CD8-positive, alpha-beta memory T cell (primary cell): ENCODE data around the gene SLC5A3. TPM values are rescaled to one million over a fixed set of nuclear protein-coding genes. Genes with fewer than 3 reads are reported as not detected.

Experiments
- CTCF ChIA-PET: fragments of 350-600 bp; sonication (Branson Sonifier 250); formaldehyde crosslinking; loops from one replicate; lab custom pipeline; 2021; ENCODE audit warnings: antibody characterized with exemption; lab: Charles Lee
- POLR2A ChIA-PET: fragments of 350-600 bp; sonication (Branson Sonifier 250); formaldehyde crosslinking; loops from one replicate; lab custom pipeline; 2021; ENCODE audit warnings: antibody characterized with exemption; lab: Charles Lee
- DNase-seq, 5 donors: peaks; one replicate each; pipeline versions ENCODE4 v3.0.0 to v3.0.0-alpha.2; 2020 to 2022; ENCODE audit warnings: mixed read lengths in 1 of 5
- H3K27ac ChIP-seq: one replicate; pipeline ENCODE4 v1.7.0; 2013; ENCODE audit warnings: low read depth, mild to moderate bottlenecking, low read length, moderate library complexity
- H3K27me3 ChIP-seq: 2 replicates; pipeline ENCODE4 v1.7.0; 2013; ENCODE audit warnings: low read length, mild to moderate bottlenecking; ENCODE audit not compliant: insufficient read depth, poor library complexity, severe bottlenecking
- H3K36me3 ChIP-seq: 2 replicates; pipeline ENCODE4 v1.7.0; 2013; ENCODE audit warnings: mild to moderate bottlenecking, low read length, moderate library complexity; ENCODE audit not compliant: insufficient read depth
- H3K4me1 ChIP-seq: 2 replicates; pipeline ENCODE4 v1.7.0; 2013; ENCODE audit warnings: mild to moderate bottlenecking, low read length, moderate library complexity; ENCODE audit not compliant: insufficient read depth
- H3K4me3 ChIP-seq: 2 replicates; pipeline ENCODE4 v1.7.0; 2013; ENCODE audit warnings: mild to moderate bottlenecking, low read length
- H3K9me3 ChIP-seq: 2 replicates; pipeline ENCODE4 v1.7.0; 2013; ENCODE audit warnings: mild to moderate bottlenecking, low read length
- H3K27ac Mint-ChIP-seq, 8 donors: one replicate each; pipeline ENCODE4 v1.8.0; 2020 to 2021; ENCODE audit warnings: mixed read lengths in 8 of 8, mild to moderate bottlenecking in 6 of 8, inconsistent platforms in 3 of 8, moderate library complexity in 3 of 8
- H3K27me3 Mint-ChIP-seq, 2 donors: one replicate each; pipeline ENCODE4 v1.8.0; 2020 to 2021; ENCODE audit warnings: mixed read lengths in 2 of 2, mild to moderate bottlenecking in 1 of 2, moderate library complexity in 1 of 2
- H3K36me3 Mint-ChIP-seq, 3 donors: one replicate each; pipeline ENCODE4 v1.8.0; 2020 to 2021; ENCODE audit warnings: mixed read lengths in 3 of 3, inconsistent platforms in 1 of 3, mild to moderate bottlenecking in 1 of 3
- H3K4me1 Mint-ChIP-seq, 3 donors: one replicate each; pipeline ENCODE4 v1.8.0; 2020 to 2021; ENCODE audit warnings: mixed read lengths in 3 of 3, inconsistent platforms in 1 of 3, mild to moderate bottlenecking in 1 of 3
- H3K4me3 Mint-ChIP-seq, 7 donors: one replicate each; pipeline ENCODE4 v1.8.0; 2020 to 2021; ENCODE audit warnings: mixed read lengths in 7 of 7, mild to moderate bottlenecking in 6 of 7, moderate library complexity in 4 of 7, inconsistent platforms in 2 of 7
- H3K9me3 Mint-ChIP-seq, 5 donors: one replicate each; pipeline ENCODE4 v1.8.0; 2020 to 2022; ENCODE audit warnings: mixed read lengths in 5 of 5, mild to moderate bottlenecking in 3 of 5, moderate library complexity in 2 of 5, inconsistent platforms in 1 of 5
- polyA plus RNA-seq: library from polyadenylated mRNA; unstranded; fragments of 300-500 nt; fragmentation: Illumina TruSeq; gene quantifications from one replicate; pipeline ENCODE4 v1.2.3, GENCODE V29; 2021
- total RNA-seq, 2 experiments: library from RNA; stranded (reverse); gene quantifications; one replicate each; pipeline ENCODE4 v1.2.3, GENCODE V29; 2021

Gene SLC5A3
- total and polyA plus RNA-seq, 3 experiments from 2014 or later = 1.4 to 23.8 (median 23.2) TPM

DNA sequence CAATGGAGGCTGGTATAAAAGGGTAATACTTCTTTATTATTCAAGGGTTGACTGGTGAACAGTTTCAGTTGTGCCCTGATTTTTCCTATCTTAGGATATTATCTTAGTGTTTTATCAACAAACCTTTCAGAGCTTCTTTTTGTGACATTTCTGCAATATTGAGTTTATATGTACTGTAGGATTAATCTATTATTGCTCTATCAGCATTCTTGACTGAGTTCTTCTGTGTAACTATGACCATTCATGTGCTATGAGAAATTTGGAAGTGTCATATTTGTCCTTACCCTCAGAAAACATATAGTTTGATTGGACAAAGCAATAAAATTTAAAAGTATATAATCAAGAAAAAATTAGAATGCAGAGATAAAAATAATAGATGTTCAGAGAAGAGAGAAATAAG lies 25.5 kb upstream of the SLC5A3 start:
- no peaks in the 10 kb centered on the region for H3K36me3 Mint-ChIP-seq
- no peak overlapping the region for H3K27ac ChIP-seq
- no peaks in the 10 kb centered on the region for H3K9me3 ChIP-seq
- H3K4me3 ChIP-seq = no peak overlapping the region
- DNase-seq = no peak
- CTCF ChIA-PET = no interaction called here
- H3K9me3 Mint-ChIP-seq = no peaks in the 10 kb centered on the region
- peak overlapping the region in 6 of 7 donors; percentile 13 to 80 (median 46) for H3K4me3 Mint-ChIP-seq
- no peaks in the 10 kb centered on the region for H3K36me3 ChIP-seq
- POLR2A ChIA-PET = no interaction called here
- peak overlapping the region in 3 of 8 donors; percentile 9 to 59 (median 40) for H3K27ac Mint-ChIP-seq
- no peaks in the 10 kb centered on the region for H3K4me1 ChIP-seq
- peaks cover 9 to 12% (median 11%) of the 10 kb centered on the region in 3 donors for H3K4me1 Mint-ChIP-seq
- no peaks in the 10 kb centered on the region for H3K27me3 ChIP-seq
- no peaks in the 10 kb centered on the region for H3K27me3 Mint-ChIP-seq

DNA sequence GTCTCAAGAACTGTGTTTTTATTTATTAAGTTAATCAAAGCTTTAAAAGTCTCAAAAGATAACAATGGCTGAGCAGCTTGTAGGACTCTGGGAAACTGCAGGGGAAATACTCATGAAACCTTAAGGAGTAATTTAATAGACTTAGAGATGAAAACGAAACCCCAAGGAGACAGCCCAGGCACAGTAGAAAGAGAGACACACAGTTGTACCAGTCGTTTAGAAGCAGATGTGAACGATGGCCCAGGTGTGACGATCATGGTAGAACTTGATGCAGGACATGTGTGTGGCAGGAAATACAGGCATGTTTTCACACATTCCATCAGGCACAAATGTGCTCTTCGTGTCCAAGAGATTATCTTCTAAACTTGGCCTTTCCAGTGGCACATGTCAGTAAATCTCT lies 21.2 kb upstream of the SLC5A3 start:
- no peak overlapping the region for H3K4me3 Mint-ChIP-seq
- no peaks in the 10 kb centered on the region for H3K9me3 ChIP-seq
- H3K9me3 Mint-ChIP-seq = no peaks in the 10 kb centered on the region
- no peak overlapping the region for H3K4me3 ChIP-seq
- H3K4me1 ChIP-seq = no peaks in the 10 kb centered on the region
- peaks cover 0 to 4% (median 0%) of the 10 kb centered on the region in 3 donors for H3K36me3 Mint-ChIP-seq
- H3K27ac ChIP-seq = no peak overlapping the region
- CTCF ChIA-PET = interaction anchor here (1.9 kb wide), 1 partner anchor 128 kb away, joined by 4 read pairs; no protein-coding TSS in a partner anchor
- DNase-seq = no peak
- H3K36me3 ChIP-seq = no peaks in the 10 kb centered on the region
- peak overlapping the region in 1 of 8 donors; percentile 23 for H3K27ac Mint-ChIP-seq
- peaks cover 0 to 2% of the 10 kb centered on the region in 2 donors for H3K27me3 Mint-ChIP-seq
- POLR2A ChIA-PET = no interaction called here
- H3K4me1 Mint-ChIP-seq = peaks cover 0 to 3% (median under 1%) of the 10 kb centered on the region in 3 donors
- H3K27me3 ChIP-seq = no peaks in the 10 kb centered on the region

DNA sequence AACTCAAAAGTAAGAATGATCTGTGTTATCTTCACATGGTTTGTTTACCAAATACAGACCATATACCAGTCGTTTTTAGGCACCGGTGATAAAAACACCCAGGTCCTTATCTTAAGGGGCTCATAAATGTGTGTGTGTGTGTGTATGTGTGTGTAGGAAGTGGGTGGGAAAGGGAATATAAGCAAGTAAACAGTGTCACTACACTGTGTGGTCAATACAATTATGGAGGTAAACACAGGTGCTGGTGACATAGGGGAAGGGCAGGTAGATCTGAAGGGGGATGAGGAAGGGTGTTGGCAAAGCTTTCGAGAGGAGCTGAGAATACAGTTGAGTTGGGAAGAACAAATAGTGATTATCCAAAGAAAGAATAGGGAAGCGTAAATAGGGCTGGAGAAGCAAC lies 19.1 kb upstream of the SLC5A3 start:
- ChIA-PET CTCF (interaction anchor here (3.1 kb wide), 1 partner anchor 130 kb away, joined by 9 read pairs; no protein-coding TSS in a partner anchor), POLR2A (no interaction called here)
- no peaks in the 10 kb centered on the region for H3K36me3 ChIP-seq
- H3K4me1 Mint-ChIP-seq = no peaks in the 10 kb centered on the region
- no peak overlapping the region for H3K4me3 ChIP-seq
- DNase-seq = no peak
- no peaks in the 10 kb centered on the region for H3K27me3 ChIP-seq
- H3K4me3 Mint-ChIP-seq = no peak overlapping the region
- no peaks in the 10 kb centered on the region for H3K9me3 Mint-ChIP-seq
- no peaks in the 10 kb centered on the region for H3K4me1 ChIP-seq
- H3K9me3 ChIP-seq = no peaks in the 10 kb centered on the region
- no peak overlapping the region for H3K27ac ChIP-seq
- no peak overlapping the region for H3K27ac Mint-ChIP-seq
- peaks cover 0 to 2% of the 10 kb centered on the region in 2 donors for H3K27me3 Mint-ChIP-seq
- peaks cover 0 to 7% (median 0%) of the 10 kb centered on the region in 3 donors for H3K36me3 Mint-ChIP-seq

DNA sequence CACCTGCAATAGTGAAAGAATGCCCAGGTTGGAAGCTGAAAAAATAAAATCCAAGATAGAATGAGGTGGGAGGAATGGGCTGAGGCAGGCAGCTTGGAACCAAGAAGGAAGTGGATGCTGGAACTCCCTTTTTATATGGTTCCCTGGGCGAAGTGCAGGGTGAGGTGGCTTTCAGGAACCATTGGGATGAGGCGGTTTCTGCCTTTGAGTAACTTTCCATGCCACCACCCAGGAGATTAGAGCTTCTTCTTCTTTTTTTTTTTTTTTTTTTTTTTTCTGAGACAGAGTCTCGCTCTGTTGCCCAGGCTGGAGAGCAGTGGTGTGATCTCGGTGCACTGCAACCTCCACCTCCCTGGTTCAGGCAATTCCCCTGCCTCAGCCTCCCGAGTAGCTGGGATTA lies 17.8 kb upstream of the SLC5A3 start:
- Mint-ChIP-seq H3K9me3 (no peaks in the 10 kb centered on the region), H3K27ac (peak overlapping the region in 1 of 8 donors; percentile 58), H3K4me3 (no peak overlapping the region), H3K27me3 (peaks cover 0 to 2% of the 10 kb centered on the region in 2 donors), H3K4me1 (no peaks in the 10 kb centered on the region), H3K36me3 (peaks cover 0 to 7% (median 0%) of the 10 kb centered on the region in 3 donors)
- no peaks in the 10 kb centered on the region for H3K27me3 ChIP-seq
- no peaks in the 10 kb centered on the region for H3K4me1 ChIP-seq
- no peak overlapping the region for H3K4me3 ChIP-seq
- H3K36me3 ChIP-seq = no peaks in the 10 kb centered on the region
- no peak for DNase-seq
- H3K27ac ChIP-seq = no peak overlapping the region
- no peaks in the 10 kb centered on the region for H3K9me3 ChIP-seq
- ChIA-PET CTCF (interaction anchor here (3.1 kb wide), 1 partner anchor 131 kb away, joined by 9 read pairs; no protein-coding TSS in a partner anchor), POLR2A (no interaction called here)

DNA sequence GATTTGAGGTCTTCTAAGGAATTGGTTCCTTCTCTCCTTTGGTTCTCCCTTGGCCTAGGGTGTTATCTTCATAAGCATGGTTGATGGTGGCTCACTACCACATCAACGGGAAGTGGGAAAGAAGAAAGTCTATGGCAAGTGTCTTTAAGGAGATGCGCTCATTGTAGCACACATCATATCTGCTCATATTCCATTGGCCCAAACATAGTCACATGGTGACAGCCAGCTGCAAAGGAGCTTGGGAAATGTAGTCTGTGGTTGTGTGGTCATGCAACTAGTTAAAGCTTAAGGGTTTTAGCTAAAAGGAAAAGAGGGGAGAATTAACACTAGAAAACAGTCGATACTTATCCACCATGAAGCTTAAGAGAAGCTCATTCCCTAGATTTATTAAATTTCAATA lies 11.4 kb upstream of the SLC5A3 start:
- Histone ChIP-seq H3K4me3 (no peak overlapping the region), H3K36me3 (no peaks in the 10 kb centered on the region), H3K9me3 (no peaks in the 10 kb centered on the region), H3K27ac (no peak overlapping the region), H3K4me1 (no peaks in the 10 kb centered on the region), H3K27me3 (no peaks in the 10 kb centered on the region)
- peaks cover 0 to 4% (median 0%) of the 10 kb centered on the region in 3 donors for H3K36me3 Mint-ChIP-seq
- no peak overlapping the region for H3K27ac Mint-ChIP-seq
- ChIA-PET CTCF (interaction anchor here (1.0 kb wide), 1 partner anchor 138 kb away, joined by 3 read pairs; no protein-coding TSS in a partner anchor), POLR2A (no interaction called here)
- H3K27me3 Mint-ChIP-seq = no peaks in the 10 kb centered on the region
- H3K4me3 Mint-ChIP-seq = no peak overlapping the region
- H3K9me3 Mint-ChIP-seq = no peaks in the 10 kb centered on the region
- H3K4me1 Mint-ChIP-seq = no peaks in the 10 kb centered on the region
- no peak for DNase-seq

DNA sequence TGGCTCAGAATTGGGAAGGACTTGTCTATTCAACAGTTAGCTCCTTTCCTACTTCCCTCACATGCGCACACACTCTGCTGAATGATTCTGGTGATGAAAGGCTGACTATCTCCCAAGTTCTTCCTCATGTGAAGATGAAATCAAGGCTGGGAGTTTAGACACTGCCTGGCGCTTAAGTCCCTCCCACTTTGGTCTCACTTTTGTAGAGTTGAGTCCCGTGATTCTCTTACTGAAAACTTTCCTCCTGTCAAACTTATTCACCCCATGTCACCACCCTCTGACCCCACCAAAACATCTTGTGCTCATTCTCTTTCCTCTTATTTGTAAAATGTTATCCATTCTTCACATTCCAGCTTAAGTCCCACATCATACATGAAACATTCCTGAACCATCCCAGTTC lies 8.4 kb upstream of the SLC5A3 start:
- CTCF ChIA-PET = interaction anchor here (2.7 kb wide), 1 partner anchor 141 kb away, joined by 9 read pairs; no protein-coding TSS in a partner anchor
- Mint-ChIP-seq H3K27me3 (no peaks in the 10 kb centered on the region), H3K9me3 (no peaks in the 10 kb centered on the region)

DNA sequence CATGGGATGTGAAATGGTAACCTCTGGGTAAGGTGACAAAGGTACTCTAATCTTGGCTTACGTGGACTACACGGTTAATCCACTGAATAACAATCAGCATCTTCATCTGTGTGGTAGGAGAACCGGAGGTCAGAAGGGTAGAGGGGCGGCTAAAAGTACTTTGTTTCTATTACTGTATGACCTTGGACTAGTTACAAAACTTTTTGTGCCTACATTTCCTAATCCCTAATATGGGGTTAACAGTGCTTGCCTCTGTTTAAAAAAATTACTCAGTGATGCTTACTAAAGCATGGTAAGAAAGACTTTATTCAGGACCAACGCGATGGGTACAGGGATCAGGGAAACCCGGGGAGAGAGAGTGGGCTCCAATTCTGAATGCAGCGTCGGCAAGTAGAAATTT lies 1.7 kb upstream of the SLC5A3 start:
- Mint-ChIP-seq H3K4me3 (peak overlapping the region; percentile 80 to 89 (median 88)), H3K9me3 (peaks cover 0 to 1% (median 0%) of the 10 kb centered on the region in 5 donors), H3K4me1 (peaks cover 6 to 31% (median 29%) of the 10 kb centered on the region in 3 donors), H3K27ac (peak overlapping the region in 5 of 8 donors; percentile 47 to 92 (median 83)), H3K27me3 (peaks cover 0 to 5% of the 10 kb centered on the region in 2 donors), H3K36me3 (peaks cover 0 to 18% (median 0%) of the 10 kb centered on the region in 3 donors)
- H3K9me3 ChIP-seq = no peaks in the 10 kb centered on the region
- no peak overlapping the region for H3K4me3 ChIP-seq
- no peak for DNase-seq
- POLR2A ChIA-PET = no interaction called here
- CTCF ChIA-PET = interaction anchor here (1.5 kb wide), 1 partner anchor 148 kb away, joined by 6 read pairs; no protein-coding TSS in a partner anchor
- no peak overlapping the region for H3K27ac ChIP-seq
- H3K36me3 ChIP-seq = no peaks in the 10 kb centered on the region
- H3K4me1 ChIP-seq = peaks cover 22% of the 10 kb centered on the region
- no peaks in the 10 kb centered on the region for H3K27me3 ChIP-seq

More for the DNA sequence above, 8.4 kb upstream of the SLC5A3 start:
- no peak overlapping the region for H3K27ac ChIP-seq
- H3K36me3 Mint-ChIP-seq = no peaks in the 10 kb centered on the region
- H3K27me3 ChIP-seq = no peaks in the 10 kb centered on the region
- no peaks in the 10 kb centered on the region for H3K9me3 ChIP-seq
- DNase-seq = no peak
- H3K4me1 Mint-ChIP-seq = no peaks in the 10 kb centered on the region
- H3K4me1 ChIP-seq = no peaks in the 10 kb centered on the region
- no peak overlapping the region for H3K4me3 Mint-ChIP-seq
- H3K27ac Mint-ChIP-seq = no peak overlapping the region
- H3K36me3 ChIP-seq = no peaks in the 10 kb centered on the region
- POLR2A ChIA-PET = no interaction called here
- H3K4me3 ChIP-seq = no peak overlapping the region
